ENCODE results near the gene TRUB1.
"Not testable (repeated sequence)": the region's sequence is repeated elsewhere in the genome, so short reads cannot be mapped to it uniquely, and the experiment has no call there.

Gene TRUB1

DNA sequence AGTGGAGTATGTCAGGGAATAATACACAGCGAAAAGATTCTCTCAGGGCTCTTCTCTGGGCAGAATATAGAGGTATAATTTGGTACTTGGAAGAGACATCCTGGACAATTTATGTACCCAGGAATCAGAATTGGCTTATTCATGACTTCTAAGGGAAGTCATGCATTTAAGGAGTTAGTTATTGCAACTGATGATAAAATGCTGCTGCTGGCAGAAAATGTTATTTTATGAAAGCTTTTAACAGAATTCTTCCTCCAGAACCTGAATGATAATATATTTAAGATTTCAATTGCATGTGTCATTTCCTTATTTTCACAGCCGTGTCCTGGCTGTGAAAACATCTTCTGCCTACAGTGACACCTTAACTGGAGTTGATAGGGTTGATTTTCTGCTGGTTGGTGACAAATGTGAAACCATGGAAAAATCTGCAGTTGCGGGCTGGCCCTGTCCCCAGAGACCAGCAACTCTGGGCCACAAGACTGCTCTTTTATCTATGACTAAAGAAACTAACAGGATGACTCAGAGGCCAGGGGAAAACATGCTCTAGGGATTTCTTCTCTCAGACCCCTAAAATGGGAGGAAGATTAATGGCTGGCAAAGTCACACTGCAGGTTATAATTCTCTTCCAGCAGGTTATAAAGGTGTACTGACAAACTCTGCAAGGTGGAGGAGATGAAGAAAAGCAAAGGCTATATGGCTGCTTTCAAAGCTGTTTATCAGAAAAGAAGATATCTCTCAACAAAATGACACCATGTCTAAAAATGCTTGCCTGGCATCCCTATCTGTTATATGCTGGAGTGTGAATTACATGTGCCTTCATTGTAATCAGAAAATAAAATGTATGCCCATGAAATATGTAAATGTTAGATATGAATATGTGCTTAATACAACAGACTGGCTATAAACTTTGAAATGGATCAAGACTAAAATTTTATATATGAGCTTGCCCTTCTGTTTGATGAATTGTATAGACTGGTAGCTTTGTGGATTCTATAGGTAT, 12.1 kb upstream of the TRUB1 start:
- peak overlapping the region; percentile 23 for H3K9ac ChIP-seq (ENCODE audit: low read depth, low read length)
- H3K27me3 ChIP-seq (ENCODE audit: control insufficient read depth, insufficient read depth, low read length) = no peaks in the 10 kb centered on the region
- peak overlapping the region; percentile 43 for H3K4me3 ChIP-seq (ENCODE audit: low read length)
- H3K4me1 ChIP-seq (ENCODE audit: control insufficient read depth, insufficient read depth, low read length) = peaks cover 18% of the 10 kb centered on the region
- peak overlapping the region; percentile 53 for H3K4me2 ChIP-seq (ENCODE audit: low read length)
- H3K36me3 ChIP-seq (ENCODE audit: insufficient read depth, low read length) = no peaks in the 10 kb centered on the region
- no peaks in the 10 kb centered on the region for H3K9me3 ChIP-seq (replicated peaks; ENCODE audit: low read length)

GRCh38 chr10:114928818-114929217, 9.2 kb upstream of the TRUB1 start:
- H3K4me1 ChIP-seq (ENCODE audit: control insufficient read depth, insufficient read depth, low read length) = peaks cover 31% of the 10 kb centered on the region
- H3K36me3 ChIP-seq (ENCODE audit: insufficient read depth, low read length) = no peaks in the 10 kb centered on the region
- no peaks in the 10 kb centered on the region for H3K9me3 ChIP-seq (replicated peaks; ENCODE audit: low read length)
- no peak overlapping the region for H3K9ac ChIP-seq (ENCODE audit: low read depth, low read length)
- no peaks in the 10 kb centered on the region for H3K27me3 ChIP-seq (ENCODE audit: control insufficient read depth, insufficient read depth, low read length)
- no peak overlapping the region for H3K4me3 ChIP-seq (ENCODE audit: low read length)
- no peak overlapping the region for H3K4me2 ChIP-seq (ENCODE audit: low read length)

DNA sequence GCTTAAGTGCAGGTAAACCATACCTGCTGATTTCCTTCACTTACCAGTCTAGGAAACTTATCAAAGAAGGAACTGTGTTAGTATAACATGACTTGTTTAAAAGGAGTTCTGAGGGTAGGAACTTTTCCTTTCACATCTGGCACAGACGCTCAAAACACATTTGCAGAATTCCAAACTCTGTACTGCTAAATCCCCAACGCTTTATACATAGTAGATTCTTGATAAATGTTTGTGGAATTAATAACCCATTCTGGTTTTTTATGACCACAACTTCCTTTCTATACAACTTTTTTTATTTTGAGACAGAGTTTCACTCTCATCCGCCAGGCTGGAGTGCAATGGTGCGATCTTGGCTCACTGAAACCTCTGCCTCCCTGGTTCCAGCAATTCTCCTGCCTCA, 7.7 kb upstream of the TRUB1 start:
- H3K4me1 ChIP-seq (ENCODE audit: control insufficient read depth, insufficient read depth, low read length) = peaks cover 27% of the 10 kb centered on the region
- no peaks in the 10 kb centered on the region for H3K36me3 ChIP-seq (ENCODE audit: insufficient read depth, low read length)
- no peaks in the 10 kb centered on the region for H3K9me3 ChIP-seq (replicated peaks; ENCODE audit: low read length)
- H3K27me3 ChIP-seq (ENCODE audit: control insufficient read depth, insufficient read depth, low read length) = no peaks in the 10 kb centered on the region
- H3K9ac ChIP-seq (ENCODE audit: low read depth, low read length) = no peak overlapping the region
- H3K4me3 ChIP-seq (ENCODE audit: low read length) = no peak overlapping the region
- no peak overlapping the region for H3K4me2 ChIP-seq (ENCODE audit: low read length)

DNA sequence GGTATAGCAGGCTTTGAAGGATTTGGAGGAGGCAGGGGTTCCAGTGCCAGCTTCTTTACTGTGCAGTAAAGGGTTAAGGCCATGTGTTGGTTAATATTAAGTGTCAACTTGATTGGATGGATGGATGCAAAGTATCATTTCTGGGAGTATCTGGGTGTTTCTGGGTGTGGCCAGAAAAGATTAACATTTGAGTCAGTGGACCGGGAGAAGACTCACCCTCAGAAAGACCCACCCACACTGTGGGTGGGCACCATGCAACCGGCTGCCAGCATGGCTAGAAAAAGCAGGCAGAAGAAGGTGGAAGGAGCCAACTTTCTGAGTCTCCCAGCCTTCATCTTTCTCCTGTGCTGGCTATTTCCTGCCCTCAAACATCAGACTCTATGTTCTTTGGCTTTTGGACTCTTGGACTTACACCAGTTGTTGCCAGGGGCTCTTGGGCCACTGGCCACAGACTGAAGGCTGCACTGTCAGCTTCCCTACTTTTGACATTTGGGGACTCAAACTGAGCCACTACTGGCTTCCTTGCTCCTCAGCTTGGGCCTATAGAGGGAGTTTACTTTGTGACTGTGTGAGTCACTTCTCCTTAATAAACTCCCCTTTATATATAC, 6.8 kb upstream of the TRUB1 start:
- H3K36me3 ChIP-seq (ENCODE audit: insufficient read depth, low read length) = no peaks in the 10 kb centered on the region
- H3K27me3 ChIP-seq (ENCODE audit: control insufficient read depth, insufficient read depth, low read length) = no peaks in the 10 kb centered on the region
- no peak overlapping the region for H3K4me3 ChIP-seq (ENCODE audit: low read length)
- H3K9ac ChIP-seq (ENCODE audit: low read depth, low read length) = no peak overlapping the region
- no peak overlapping the region for H3K4me2 ChIP-seq (ENCODE audit: low read length)
- no peaks in the 10 kb centered on the region for H3K9me3 ChIP-seq (replicated peaks; ENCODE audit: low read length)
- H3K4me1 ChIP-seq (ENCODE audit: control insufficient read depth, insufficient read depth, low read length) = peaks cover 18% of the 10 kb centered on the region

- Histone ChIP-seq H3K9me3 (replicated peaks; ENCODE audit: low read length) (no peaks in the 10 kb centered on the region), H3K4me1 (ENCODE audit: control insufficient read depth, insufficient read depth, low read length) (peaks cover 16% of the 10 kb centered on the region), H3K4me2 (ENCODE audit: low read length) (no peak overlapping the region), H3K9ac (ENCODE audit: low read depth, low read length) (no peak overlapping the region), H3K27me3 (ENCODE audit: control insufficient read depth, insufficient read depth, low read length) (no peaks in the 10 kb centered on the region), H3K36me3 (ENCODE audit: insufficient read depth, low read length) (no peaks in the 10 kb centered on the region), H3K4me3 (ENCODE audit: low read length) (no peak overlapping the region)
Observed at GRCh38 chr10:114932225-114932624, 5.8 kb upstream of the TRUB1 start.

GRCh38 chr10:114932945-114933344, 5.0 kb upstream of the TRUB1 start:
- Histone ChIP-seq H3K36me3 (ENCODE audit: insufficient read depth, low read length) (no peaks in the 10 kb centered on the region), H3K9ac (ENCODE audit: low read depth, low read length) (no peak overlapping the region), H3K27me3 (ENCODE audit: control insufficient read depth, insufficient read depth, low read length) (no peaks in the 10 kb centered on the region), H3K9me3 (replicated peaks; ENCODE audit: low read length) (no peaks in the 10 kb centered on the region), H3K4me3 (ENCODE audit: low read length) (no peak overlapping the region), H3K4me2 (ENCODE audit: low read length) (no peak overlapping the region), H3K4me1 (ENCODE audit: control insufficient read depth, insufficient read depth, low read length) (peaks cover 16% of the 10 kb centered on the region)

DNA sequence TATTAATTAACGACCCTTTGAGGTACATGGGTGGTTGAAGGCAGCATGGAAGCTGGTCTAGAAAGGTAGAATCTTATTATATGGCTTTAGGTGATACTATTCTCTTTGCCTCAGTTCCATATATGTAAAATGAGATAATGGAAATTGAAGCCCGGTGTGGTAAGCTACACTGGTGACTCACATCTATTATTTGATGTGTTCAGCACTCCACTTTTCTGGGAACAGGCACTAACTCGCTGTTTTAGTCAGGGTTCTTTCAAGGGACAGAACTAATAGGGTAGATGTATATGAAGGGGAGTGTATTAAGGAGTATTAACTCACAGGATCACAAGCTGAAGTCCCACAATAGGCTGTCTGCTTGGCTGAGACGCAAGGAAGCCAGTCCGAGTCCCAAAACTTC, 4.4 kb upstream of the TRUB1 start:
- no peak overlapping the region for H3K9ac ChIP-seq (ENCODE audit: low read depth, low read length)
- no peak overlapping the region for H3K4me2 ChIP-seq (ENCODE audit: low read length)
- H3K9me3 ChIP-seq (replicated peaks; ENCODE audit: low read length) = no peaks in the 10 kb centered on the region
- H3K27me3 ChIP-seq (ENCODE audit: control insufficient read depth, insufficient read depth, low read length) = no peaks in the 10 kb centered on the region
- no peaks in the 10 kb centered on the region for H3K36me3 ChIP-seq (ENCODE audit: insufficient read depth, low read length)
- H3K4me1 ChIP-seq (ENCODE audit: control insufficient read depth, insufficient read depth, low read length) = peaks cover 16% of the 10 kb centered on the region
- H3K4me3 ChIP-seq (ENCODE audit: low read length) = no peak overlapping the region

GRCh38 chr10:114933995-114934394, 4.0 kb upstream of the TRUB1 start:
- not testable (repeated sequence) for H3K4me3 ChIP-seq (ENCODE audit: low read length); H3K27me3 ChIP-seq (ENCODE audit: control insufficient read depth, insufficient read depth, low read length); H3K9me3 ChIP-seq (replicated peaks; ENCODE audit: low read length); H3K9ac ChIP-seq (ENCODE audit: low read depth, low read length); H3K4me2 ChIP-seq (ENCODE audit: low read length); H3K36me3 ChIP-seq (ENCODE audit: insufficient read depth, low read length)
- H3K4me1 ChIP-seq (ENCODE audit: control insufficient read depth, insufficient read depth, low read length) = peaks cover 17% of the 10 kb centered on the region

DNA sequence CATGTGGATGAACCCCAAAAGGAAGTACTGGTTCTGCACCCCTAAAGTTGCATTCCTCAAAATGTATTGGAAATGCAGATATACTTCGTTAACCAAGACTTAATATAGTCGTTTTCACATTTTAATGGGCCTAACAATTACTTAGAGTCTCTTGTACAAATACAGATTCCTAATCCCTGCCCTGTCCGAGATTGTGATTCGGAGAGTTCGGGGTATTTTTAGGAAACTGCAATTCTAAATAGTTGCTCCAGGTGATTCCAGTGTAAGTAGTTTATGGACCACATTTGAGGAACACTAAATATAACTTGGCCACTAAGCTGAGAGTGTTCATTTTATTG, 830 bp downstream of the TRUB1 start:
- Histone ChIP-seq H3K4me2 (ENCODE audit: low read length) (peak overlapping the region; percentile 81), H3K27me3 (ENCODE audit: control insufficient read depth, insufficient read depth, low read length) (no peaks in the 10 kb centered on the region), H3K36me3 (ENCODE audit: insufficient read depth, low read length) (peaks cover 14% of the 10 kb centered on the region), H3K9ac (ENCODE audit: low read depth, low read length) (peak overlapping the region; percentile 90), H3K9me3 (replicated peaks; ENCODE audit: low read length) (no peaks in the 10 kb centered on the region), H3K4me3 (ENCODE audit: low read length) (peak overlapping the region; percentile 83), H3K4me1 (ENCODE audit: control insufficient read depth, insufficient read depth, low read length) (peaks cover 18% of the 10 kb centered on the region)

- H3K4me3 ChIP-seq (ENCODE audit: low read length) = no peak overlapping the region
- no peak overlapping the region for H3K9ac ChIP-seq (ENCODE audit: low read depth, low read length)
- H3K27me3 ChIP-seq (ENCODE audit: control insufficient read depth, insufficient read depth, low read length) = no peaks in the 10 kb centered on the region
- H3K4me2 ChIP-seq (ENCODE audit: low read length) = no peak overlapping the region
- peaks cover 26% of the 10 kb centered on the region for H3K36me3 ChIP-seq (ENCODE audit: insufficient read depth, low read length)
- peaks cover 18% of the 10 kb centered on the region for H3K4me1 ChIP-seq (ENCODE audit: control insufficient read depth, insufficient read depth, low read length)
- no peaks in the 10 kb centered on the region for H3K9me3 ChIP-seq (replicated peaks; ENCODE audit: low read length)
Observed at GRCh38 chr10:114940735-114941134, 2.7 kb downstream of the TRUB1 start.

DNA sequence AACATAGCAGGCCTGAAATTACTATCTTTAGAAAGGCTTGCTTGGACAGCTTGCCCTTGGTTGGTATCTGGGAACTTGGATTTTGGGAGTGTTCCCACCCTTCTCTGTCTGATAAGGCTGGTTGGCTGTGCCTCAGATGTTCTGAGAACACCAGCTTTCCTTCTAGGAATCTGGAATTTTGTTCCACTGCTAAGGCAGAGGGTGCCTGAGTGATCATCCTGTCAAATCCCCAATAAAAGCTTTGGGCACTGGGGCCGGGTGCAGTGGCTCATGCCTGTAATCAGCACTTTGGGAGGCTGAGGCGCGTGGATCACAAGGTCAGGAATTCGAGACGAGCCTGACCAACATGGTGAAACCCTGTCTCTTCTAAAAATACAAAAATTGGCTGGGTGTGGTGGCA, 5.0 kb downstream of the TRUB1 start:
- Histone ChIP-seq H3K27me3 (ENCODE audit: control insufficient read depth, insufficient read depth, low read length) (no peaks in the 10 kb centered on the region), H3K9me3 (replicated peaks; ENCODE audit: low read length) (no peaks in the 10 kb centered on the region), H3K4me1 (ENCODE audit: control insufficient read depth, insufficient read depth, low read length) (peaks cover 18% of the 10 kb centered on the region), H3K9ac (ENCODE audit: low read depth, low read length) (no peak overlapping the region), H3K4me2 (ENCODE audit: low read length) (no peak overlapping the region), H3K36me3 (ENCODE audit: insufficient read depth, low read length) (peaks cover 26% of the 10 kb centered on the region), H3K4me3 (ENCODE audit: low read length) (no peak overlapping the region)

GRCh38 chr10:114953047-114953446, 15.1 kb downstream of the TRUB1 start:
- Histone ChIP-seq H3K9me3 (replicated peaks; ENCODE audit: low read length) (no peaks in the 10 kb centered on the region), H3K36me3 (ENCODE audit: insufficient read depth, low read length) (peaks cover 23% of the 10 kb centered on the region), H3K9ac (ENCODE audit: low read depth, low read length) (no peak overlapping the region), H3K4me2 (ENCODE audit: low read length) (no peak overlapping the region), H3K4me3 (ENCODE audit: low read length) (no peak overlapping the region), H3K4me1 (ENCODE audit: control insufficient read depth, insufficient read depth, low read length) (peaks cover 9% of the 10 kb centered on the region), H3K27me3 (ENCODE audit: control insufficient read depth, insufficient read depth, low read length) (no peaks in the 10 kb centered on the region)
